Natural killer cell treated with Interleukin-12 subunit alpha and Interleukin-12 subunit beta and Interleukin-15 and Interleukin-18, amount 100 ng/mL, for 72 hours (primary cell): ENCODE data around the gene BCL2L12. TPM values are rescaled to one million over a fixed set of nuclear protein-coding genes. Genes with fewer than 3 reads are reported as not detected.
"Not testable (repeated sequence)": the region's sequence is repeated elsewhere in the genome, so short reads cannot be mapped to it uniquely, and the experiment has no call there.

Experiments used
- ATAC-seq, 2 donors: fragments of 150-1000 bp; cut with Tn5 transposase in 1 of 2; sonication (Bioruptor Pico), chemical (Tn5 transposase) in 1 of 2; 2 replicates each; pipeline ENCODE4 v1.10.0; 2021
- DNase-seq: peaks from one replicate; pipeline ENCODE4 v3.0.0; 2022; ENCODE audit warnings: low spot score
- H3K27ac Mint-ChIP-seq, 2 donors: 1 replicate in 1 of 2; 2 replicates in 1 of 2; pipeline ENCODE4 v1.8.0; 2022; ENCODE audit warnings: mixed read lengths in 2 of 2, mild to moderate bottlenecking in 1 of 2, moderate library complexity in 1 of 2
- H3K27me3 Mint-ChIP-seq, 2 donors: 1 replicate in 1 of 2; 2 replicates in 1 of 2; pipeline ENCODE4 v1.8.0; 2022; ENCODE audit warnings: mixed read lengths in 2 of 2
- H3K36me3 Mint-ChIP-seq: one replicate; pipeline ENCODE4 v1.8.0; 2022; ENCODE audit warnings: mixed read lengths
- H3K4me1 Mint-ChIP-seq, 2 donors: 1 replicate in 1 of 2; 2 replicates in 1 of 2; pipeline ENCODE4 v1.8.0; 2022; ENCODE audit warnings: low read depth in 2 of 2, mixed read lengths in 2 of 2, mild to moderate bottlenecking in 1 of 2
- H3K4me3 Mint-ChIP-seq: one replicate; pipeline ENCODE4 v1.8.0; 2022; ENCODE audit warnings: mixed read lengths
- H3K9me3 Mint-ChIP-seq: 2 replicates; pipeline ENCODE4 v1.8.0; 2022; ENCODE audit warnings: mixed read lengths
- total RNA-seq, 2 donors: library from RNA; stranded (reverse); gene quantifications; one replicate each; pipeline ENCODE4 v1.2.3, GENCODE V29; 2022

The BCL2L12 gene
- total RNA-seq, 2 donors from 2014 or later, result 45.9 to 98.0 TPM

DNA sequence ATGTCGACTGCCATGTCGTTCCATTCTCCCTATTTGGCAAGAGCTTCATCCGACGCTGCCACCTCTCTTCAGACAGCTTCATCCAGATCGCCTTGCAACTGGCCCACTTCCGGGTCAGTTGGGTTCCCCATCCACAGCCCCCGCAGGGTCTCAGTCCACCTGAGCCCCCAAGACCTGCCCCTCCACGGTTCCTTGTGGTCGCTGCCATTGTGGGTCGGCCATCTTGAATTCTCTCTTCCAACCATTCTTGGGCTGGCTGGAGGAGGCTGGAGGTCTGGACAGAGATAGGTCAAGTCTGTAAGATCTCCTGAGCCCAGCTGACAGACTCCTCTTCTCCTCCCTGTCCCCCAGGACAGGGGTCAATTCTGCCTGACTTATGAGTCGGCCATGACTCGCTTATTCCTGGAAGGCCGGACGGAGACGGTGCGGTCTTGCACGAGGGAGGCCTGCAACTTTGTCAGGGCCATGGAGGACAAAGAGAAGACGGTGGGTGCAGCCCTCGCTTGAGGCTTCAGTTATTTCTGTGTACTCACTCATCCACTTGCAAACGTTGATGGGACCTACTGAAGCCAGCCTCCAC, 44.7 kb downstream of the BCL2L12 start:
- Mint-ChIP-seq H3K36me3 (no peaks in the 10 kb centered on the region), H3K4me3 (no peak overlapping the region), H3K9me3 (no peaks in the 10 kb centered on the region), H3K27ac (no peak overlapping the region), H3K27me3 (peaks cover 0 to 5% of the 10 kb centered on the region in 2 donors), H3K4me1 (peaks cover 0 to 5% of the 10 kb centered on the region in 2 donors)
- DNase-seq, result no peak
- ATAC-seq, result no peak

DNA sequence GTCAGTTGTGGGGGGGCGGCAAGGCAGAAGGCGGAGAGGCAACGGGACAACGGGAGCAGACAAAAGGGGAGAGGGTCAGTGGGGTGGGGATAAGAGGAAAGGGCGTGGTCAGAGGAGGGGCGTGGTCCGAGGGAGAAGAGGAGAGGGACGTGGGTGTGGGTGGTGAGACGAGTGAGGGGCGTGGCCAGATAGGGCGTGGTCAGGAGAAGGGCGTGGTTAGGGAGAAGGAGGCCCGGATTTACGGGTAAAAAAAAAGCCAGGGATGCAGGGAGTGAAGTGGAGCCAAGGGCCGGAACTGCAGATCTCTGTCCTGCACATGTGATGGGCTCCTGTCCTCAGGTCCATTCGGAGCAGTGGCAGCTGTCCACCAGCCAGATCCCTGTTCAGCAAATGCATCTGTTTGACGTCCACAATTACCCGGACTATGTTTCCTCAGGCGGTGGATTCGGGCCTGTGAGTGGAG, 46.7 kb downstream of the BCL2L12 start:
- no peak for DNase-seq
- H3K27ac Mint-ChIP-seq, result peak overlapping the region; percentile 14 to 45
- no peaks in the 10 kb centered on the region for H3K36me3 Mint-ChIP-seq

DNA sequence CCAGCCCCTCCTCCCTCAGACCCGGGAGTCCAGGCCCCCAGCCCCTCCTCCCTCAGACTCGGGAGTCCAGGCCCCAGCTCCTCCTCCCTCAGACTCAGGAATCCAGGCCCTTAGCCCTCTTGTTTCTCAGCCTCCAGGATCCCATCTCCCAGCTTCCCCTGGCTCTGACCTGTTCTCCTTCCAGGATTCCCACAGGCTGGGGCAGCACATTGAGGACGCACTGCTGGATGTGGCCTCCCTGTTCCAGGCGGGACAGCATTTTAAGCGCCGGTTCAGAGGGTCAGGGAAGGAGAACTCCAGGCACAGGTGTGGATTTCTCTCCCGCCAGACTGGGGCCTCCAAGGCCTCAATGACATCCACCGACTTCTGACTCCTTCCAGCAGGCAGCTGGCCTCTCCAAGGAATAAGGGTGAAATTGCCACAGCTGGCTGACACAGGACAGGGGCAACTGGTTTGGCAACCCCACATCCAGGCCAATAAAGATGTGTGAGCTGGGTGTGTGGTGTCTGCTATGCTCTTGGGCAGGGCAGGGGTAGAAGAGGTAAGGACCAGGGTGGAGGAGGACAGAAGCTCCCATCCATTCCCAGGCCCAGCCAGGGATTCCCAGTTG, 47.6 kb downstream of the BCL2L12 start:
- no peak overlapping the region for H3K4me3 Mint-ChIP-seq
- no peak for ATAC-seq
- peaks cover 0 to 5% of the 10 kb centered on the region in 2 donors for H3K27me3 Mint-ChIP-seq
- H3K4me1 Mint-ChIP-seq, result peaks cover 11 to 14% of the 10 kb centered on the region in 2 donors
- H3K9me3 Mint-ChIP-seq, result no peaks in the 10 kb centered on the region
- DNase-seq, result no peak
- no peak overlapping the region for H3K27ac Mint-ChIP-seq
- H3K36me3 Mint-ChIP-seq, result no peaks in the 10 kb centered on the region

More for the DNA sequence above, 46.7 kb downstream of the BCL2L12 start:
- Mint-ChIP-seq H3K4me1 (peaks cover 7 to 10% of the 10 kb centered on the region in 2 donors), H3K9me3 (no peaks in the 10 kb centered on the region), H3K27me3 (peaks cover 0 to 5% of the 10 kb centered on the region in 2 donors), H3K4me3 (no peak overlapping the region)
- ATAC-seq, result no peak

DNA sequence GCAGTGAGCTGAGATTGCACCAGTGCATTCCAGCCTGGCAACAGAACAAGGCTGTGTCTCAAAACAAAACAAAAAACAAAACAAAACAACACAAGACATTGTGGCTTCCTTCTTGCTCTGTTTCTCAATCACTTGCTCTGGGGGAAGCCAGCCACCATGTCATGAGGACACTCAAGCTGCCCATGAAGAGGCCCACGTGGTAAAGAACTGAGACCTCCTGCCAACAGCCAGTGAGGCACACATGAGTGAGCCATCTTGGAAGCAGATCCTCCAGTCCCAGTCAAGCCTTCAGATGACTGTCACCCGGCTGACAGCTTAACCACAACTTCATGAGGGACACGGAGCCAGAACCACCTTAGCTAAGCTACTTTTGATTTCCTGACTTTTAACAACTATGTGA, 50.4 kb downstream of the BCL2L12 start:
- Mint-ChIP-seq H3K4me1 (peaks cover 11 to 14% of the 10 kb centered on the region in 2 donors), H3K27ac (peak overlapping the region in 1 of 2 donors; percentile 58), H3K27me3 (no peaks in the 10 kb centered on the region), H3K36me3 (no peaks in the 10 kb centered on the region), H3K9me3 (no peaks in the 10 kb centered on the region), H3K4me3 (no peak overlapping the region)
- ATAC-seq, result peak; percentile 17 to 59
- no peak for DNase-seq

DNA sequence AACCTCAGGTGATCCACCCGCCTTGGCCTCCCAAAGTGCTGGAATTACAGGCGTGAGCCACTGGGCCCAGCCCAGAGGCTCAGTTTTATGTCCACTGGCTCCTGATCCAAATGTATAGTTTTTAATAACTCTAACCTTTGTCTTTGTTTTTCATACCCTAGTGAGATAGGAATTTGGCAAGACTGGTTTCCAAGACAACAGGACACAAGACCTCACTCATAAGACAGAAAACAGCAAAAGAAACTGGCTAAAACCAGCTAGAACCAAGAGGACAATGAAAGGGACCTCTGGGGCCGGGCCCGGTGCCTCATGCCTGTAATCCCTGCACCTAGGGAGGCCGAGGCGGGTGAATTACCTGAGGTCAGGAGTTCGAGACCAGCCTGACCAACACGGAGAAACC, 52.8 kb downstream of the BCL2L12 start:
- Mint-ChIP-seq H3K27me3 (no peaks in the 10 kb centered on the region), H3K4me3 (no peak overlapping the region)

DNA sequence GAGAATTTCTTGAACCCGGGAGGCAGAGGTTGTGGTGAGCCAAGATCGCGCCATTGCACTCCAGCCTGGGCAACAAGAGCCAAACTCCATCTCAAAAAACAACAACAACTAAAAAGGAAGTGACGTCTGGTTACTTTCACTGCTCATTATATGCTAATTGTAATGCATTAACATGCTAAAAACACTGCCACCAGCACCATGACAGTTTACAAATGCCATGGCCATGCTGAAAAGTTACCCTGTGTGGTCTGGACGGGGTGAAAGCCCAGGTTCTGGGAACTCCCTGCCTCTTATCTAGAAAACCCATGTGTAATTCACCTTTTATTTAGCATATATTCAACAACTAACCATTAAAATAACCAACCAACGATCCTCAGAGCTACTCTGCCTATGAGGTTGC, 53.3 kb downstream of the BCL2L12 start:
- Mint-ChIP-seq H3K4me3 (no peak overlapping the region), H3K4me1 (peaks cover 11 to 12% of the 10 kb centered on the region in 2 donors), H3K27ac (no peak overlapping the region), H3K9me3 (no peaks in the 10 kb centered on the region), H3K36me3 (no peaks in the 10 kb centered on the region), H3K27me3 (no peaks in the 10 kb centered on the region)
- no peak for ATAC-seq
- DNase-seq, result no peak

More for the DNA sequence above, 52.8 kb downstream of the BCL2L12 start:
- H3K4me1 Mint-ChIP-seq, result peaks cover 11 to 12% of the 10 kb centered on the region in 2 donors
- no peak overlapping the region for H3K27ac Mint-ChIP-seq
- ATAC-seq (no peak), DNase-seq (no peak)
- H3K9me3 Mint-ChIP-seq, result no peaks in the 10 kb centered on the region
- no peaks in the 10 kb centered on the region for H3K36me3 Mint-ChIP-seq

DNA sequence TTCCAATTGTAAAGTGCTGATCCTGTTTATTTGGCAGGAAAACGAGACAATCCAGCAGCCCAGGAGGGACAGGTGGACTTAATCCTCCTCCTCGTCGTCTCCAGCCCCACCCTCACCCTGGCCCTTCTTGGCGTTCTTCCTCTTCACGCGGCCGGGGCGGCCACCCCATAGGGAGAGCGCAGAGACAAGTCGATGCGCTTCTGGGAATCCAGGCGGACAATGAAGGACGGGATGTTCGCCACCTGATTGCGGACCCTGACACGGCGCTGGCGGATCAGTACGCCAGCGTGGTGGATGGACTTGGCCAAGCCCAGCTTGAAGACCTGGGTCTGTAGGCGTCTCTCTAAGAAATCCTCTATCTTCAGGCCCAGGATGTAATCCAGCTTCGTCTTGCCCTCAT, 53.7 kb downstream of the BCL2L12 start:
- not testable (repeated sequence) for ATAC-seq, DNase-seq, H3K27me3 Mint-ChIP-seq, H3K27ac Mint-ChIP-seq, H3K4me3 Mint-ChIP-seq, H3K36me3 Mint-ChIP-seq, H3K9me3 Mint-ChIP-seq
- H3K4me1 Mint-ChIP-seq, result peaks cover 11 to 12% of the 10 kb centered on the region in 2 donors

Other genes starting within 250 kb of the BCL2L12 start
- not detected for gene PTH2, start 242.5 kb upstream of the BCL2L12 start, total RNA-seq
- gene GFY, start 240.5 kb upstream of the BCL2L12 start, total RNA-seq, result not detected
- not detected for gene SLC17A7, start 224.4 kb upstream of the BCL2L12 start, total RNA-seq
- gene PIH1D1, start 214.1 kb upstream of the BCL2L12 start, total RNA-seq, result 100 to 1,000 TPM; 110 to 170 TPM
- gene ALDH16A1, start 212.7 kb upstream of the BCL2L12 start, total RNA-seq, result 10 to 100 TPM; 29.0 to 65.2 TPM
- 10 to 100 TPM; 33.5 to 80.4 TPM for gene FLT3LG, start 191.7 kb upstream of the BCL2L12 start, total RNA-seq
- 1,000 to 10,000 TPM; 1,861 to 2,042 TPM for gene RPL13A, start 178.3 kb upstream of the BCL2L12 start, total RNA-seq
- gene RPS11, start 169.5 kb upstream of the BCL2L12 start, total RNA-seq, result 1,000 to 10,000 TPM; 1,165 to 1,334 TPM
- gene FCGRT, start 153.3 kb upstream of the BCL2L12 start, total RNA-seq, result 1 to 10 TPM; 1.6 to 3.0 TPM
- 1 to 10 TPM; 1.6 to 2.0 TPM for gene RCN3, start 137.9 kb upstream of the BCL2L12 start, total RNA-seq
- 10 to 100 TPM; 70.6 to 75.2 TPM for gene NOSIP, start 85.4 kb upstream of the BCL2L12 start, total RNA-seq
- 1 to 10 TPM in 1 of 2 donors, under 1 TPM in 1; 0.81 to 1.5 TPM for gene PRRG2, start 84.6 kb upstream of the BCL2L12 start, total RNA-seq
- 10 to 100 TPM; 29.7 to 45.7 TPM for gene PRR12, start 74.8 kb upstream of the BCL2L12 start, total RNA-seq
- gene RRAS, start 25.8 kb upstream of the BCL2L12 start, total RNA-seq, result 10 to 100 TPM in 1 of 2 donors, 1 to 10 TPM in 1; 4.1 to 10.4 TPM
- gene SCAF1, start 23.7 kb upstream of the BCL2L12 start, total RNA-seq, result 100 to 1,000 TPM in 1 of 2 donors, 10 to 100 TPM in 1; 75.8 to 106 TPM
- gene IRF3, start 76 bp upstream of the BCL2L12 start, total RNA-seq, result 100 to 1,000 TPM; 167 to 185 TPM
- 100 to 1,000 TPM; 268 to 457 TPM for gene PRMT1, start 11.3 kb downstream of the BCL2L12 start, total RNA-seq
- 10 to 100 TPM in 1 of 2 donors, 1 to 10 TPM in 1; 5.7 to 18.5 TPM for gene ADM5, start 23.7 kb downstream of the BCL2L12 start, total RNA-seq
- gene CPT1C, start 25.2 kb downstream of the BCL2L12 start, total RNA-seq, result 1 to 10 TPM in 1 of 2 donors, under 1 TPM in 1; 0.52 to 2.7 TPM
- under 1 TPM; 0.38 to 0.53 TPM for gene TSKS, start 97.4 kb downstream of the BCL2L12 start, total RNA-seq
- gene AP2A1, start 101.1 kb downstream of the BCL2L12 start, total RNA-seq, result 100 to 1,000 TPM; 131 to 142 TPM
- gene FUZ, start 147.4 kb downstream of the BCL2L12 start, total RNA-seq, result 10 to 100 TPM; 10.7 to 18.0 TPM
- 10 to 100 TPM; 48.0 to 64.6 TPM for gene MED25, start 152.4 kb downstream of the BCL2L12 start, total RNA-seq
- gene PTOV1, start 185.2 kb downstream of the BCL2L12 start, total RNA-seq, result 10 to 100 TPM; 64.6 to 78.0 TPM
- 100 to 1,000 TPM; 146 to 205 TPM for gene PNKP, start 201.6 kb downstream of the BCL2L12 start, total RNA-seq
- 10 to 100 TPM; 16.8 to 32.1 TPM for gene AKT1S1, start 211.4 kb downstream of the BCL2L12 start, total RNA-seq
- gene TBC1D17, start 211.8 kb downstream of the BCL2L12 start, total RNA-seq, result 10 to 100 TPM; 26.0 to 34.0 TPM
- gene IL4I1, start 231.0 kb downstream of the BCL2L12 start, total RNA-seq, result 10 to 100 TPM in 1 of 2 donors, 1 to 10 TPM in 1; 2.4 to 15.1 TPM